ENCODE measurements around the gene MSH3.
"Not testable (repeated sequence)": the region's sequence is repeated elsewhere in the genome, so short reads cannot be mapped to it uniquely, and the experiment has no call there.

Gene MSH3

DNA sequence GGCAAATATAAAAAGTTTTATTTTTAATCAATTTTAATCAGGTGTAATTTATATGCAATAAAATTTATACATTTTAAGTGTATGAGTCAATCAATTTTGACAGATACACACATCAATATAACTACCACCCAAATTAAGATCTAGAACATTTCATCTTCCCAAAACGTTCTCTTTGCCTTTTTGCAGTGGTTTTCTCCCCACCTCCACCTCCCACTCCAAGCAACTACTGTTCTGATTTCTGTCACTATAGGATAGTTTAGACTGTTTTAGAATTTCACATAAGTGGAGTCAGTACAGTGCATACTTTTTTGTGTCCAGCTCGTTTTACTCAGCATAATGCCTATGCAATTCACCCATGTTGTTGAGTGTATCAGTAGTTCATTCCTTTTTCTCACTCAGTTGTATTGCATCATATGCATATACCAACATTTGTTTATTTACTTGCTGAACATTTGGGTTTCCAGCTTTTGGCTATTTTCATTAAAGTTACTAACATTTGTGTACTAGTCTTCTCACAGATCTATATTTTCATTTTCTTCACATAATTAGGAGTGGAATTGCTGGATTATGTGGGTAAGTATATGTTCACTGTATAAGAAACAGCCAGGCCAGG, 52.5 kb downstream of the MSH3 start:
- DNase-seq (ENCODE audit: low read depth) = no peak

DNA sequence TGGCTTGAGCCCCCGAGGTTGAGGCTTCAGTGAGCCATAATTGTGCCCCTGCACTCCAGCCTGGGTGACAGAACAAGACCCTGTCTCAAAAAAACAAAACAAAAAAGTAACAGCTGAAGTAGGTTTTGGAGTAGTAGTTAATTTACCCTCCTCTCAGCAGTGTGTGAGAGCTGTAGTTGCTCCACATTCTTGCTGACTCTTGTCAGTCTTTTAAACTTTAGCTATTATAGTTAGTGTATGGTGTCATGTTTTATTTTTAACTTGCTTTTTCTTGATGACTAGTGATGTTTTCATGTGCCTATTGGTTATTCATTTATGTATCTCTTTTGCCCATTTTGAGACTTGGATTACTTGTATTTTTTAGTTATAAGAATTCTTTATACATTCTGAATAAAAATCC, 53.2 kb downstream of the MSH3 start:
- DNase-seq (ENCODE audit: low read depth) = no peak

DNA sequence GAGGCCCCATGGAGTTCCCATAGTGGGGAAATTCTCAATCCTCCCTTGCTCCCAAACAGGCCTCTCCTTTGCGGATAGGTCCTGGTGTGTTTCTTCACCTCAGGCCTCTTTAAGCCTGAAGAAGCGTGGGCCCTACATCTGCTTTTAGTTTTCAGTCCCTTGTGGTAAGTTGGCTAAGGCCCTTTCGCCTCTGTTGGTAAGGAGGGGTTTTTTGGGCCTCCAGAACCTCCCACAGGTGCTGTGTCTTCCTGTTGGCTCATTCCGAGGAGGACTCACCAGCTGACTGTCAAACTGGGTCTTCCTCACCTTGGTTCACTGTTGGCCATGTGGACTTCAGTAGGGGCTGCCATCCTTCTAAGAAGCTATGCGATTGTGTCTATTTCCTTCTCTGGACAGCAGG, 56.8 kb downstream of the MSH3 start:
- no peak for DNase-seq (ENCODE audit: low read depth)

DNA sequence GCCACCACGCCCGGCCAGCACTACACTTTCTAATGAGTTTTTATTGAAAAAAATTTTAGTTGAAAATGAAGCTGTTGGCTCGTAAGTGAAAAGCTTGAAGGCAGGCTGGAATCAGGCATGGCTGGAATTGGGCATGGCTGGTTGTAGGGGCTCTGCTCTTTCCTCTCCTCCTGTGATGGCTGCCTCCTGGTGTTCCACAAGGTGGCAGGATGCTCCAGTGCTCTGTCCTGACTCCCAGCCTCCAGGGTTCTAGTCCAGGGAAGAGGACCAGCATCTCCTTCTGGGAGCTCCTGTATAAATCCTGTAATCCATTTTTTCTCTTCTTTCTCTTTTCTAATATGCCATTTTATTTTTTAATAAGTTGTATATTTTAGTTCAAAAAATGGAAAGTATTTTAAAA, 57.5 kb downstream of the MSH3 start:
- no peak for DNase-seq (ENCODE audit: low read depth)

DNA sequence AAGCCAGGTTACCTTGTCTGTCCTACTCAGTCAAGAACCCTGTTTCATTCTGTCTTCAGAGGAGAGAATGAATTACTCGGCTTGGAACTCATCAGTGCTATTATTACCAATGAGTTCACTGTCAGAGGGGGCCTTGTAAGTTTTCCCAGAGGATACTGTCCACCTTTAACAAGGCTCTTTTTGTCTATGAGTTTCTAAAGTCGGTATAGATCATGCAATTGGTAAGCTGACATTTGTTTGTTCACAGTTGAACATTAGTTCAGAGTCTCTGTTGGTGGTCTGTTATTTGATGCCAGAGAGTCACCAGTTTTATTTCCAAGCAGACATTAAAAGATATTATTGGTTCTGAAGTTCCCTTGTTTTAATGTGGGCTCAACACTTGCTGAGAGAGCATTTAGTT, 58.5 kb downstream of the MSH3 start:
- DNase-seq (ENCODE audit: low read depth) = no peak

DNA sequence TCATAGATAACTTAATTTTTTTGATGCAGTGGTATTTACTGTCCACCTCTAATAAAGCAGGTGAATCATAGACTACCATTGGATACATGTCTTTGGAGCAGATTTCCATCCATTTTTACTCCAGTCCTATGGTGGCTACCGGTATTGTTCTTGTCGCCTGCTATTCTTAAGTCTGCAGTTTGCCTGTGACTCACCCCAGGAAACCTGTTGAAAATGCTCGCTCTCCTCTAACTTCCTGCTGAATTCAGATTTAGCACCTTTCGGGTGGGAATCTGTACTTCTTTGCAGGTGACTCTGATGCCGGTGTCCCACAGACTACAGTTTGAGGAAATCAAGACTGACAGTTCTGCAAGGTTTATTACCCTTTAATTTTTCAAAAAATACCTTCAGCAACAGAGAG, 59.2 kb downstream of the MSH3 start:
- no peak for DNase-seq (ENCODE audit: low read depth)

DNA sequence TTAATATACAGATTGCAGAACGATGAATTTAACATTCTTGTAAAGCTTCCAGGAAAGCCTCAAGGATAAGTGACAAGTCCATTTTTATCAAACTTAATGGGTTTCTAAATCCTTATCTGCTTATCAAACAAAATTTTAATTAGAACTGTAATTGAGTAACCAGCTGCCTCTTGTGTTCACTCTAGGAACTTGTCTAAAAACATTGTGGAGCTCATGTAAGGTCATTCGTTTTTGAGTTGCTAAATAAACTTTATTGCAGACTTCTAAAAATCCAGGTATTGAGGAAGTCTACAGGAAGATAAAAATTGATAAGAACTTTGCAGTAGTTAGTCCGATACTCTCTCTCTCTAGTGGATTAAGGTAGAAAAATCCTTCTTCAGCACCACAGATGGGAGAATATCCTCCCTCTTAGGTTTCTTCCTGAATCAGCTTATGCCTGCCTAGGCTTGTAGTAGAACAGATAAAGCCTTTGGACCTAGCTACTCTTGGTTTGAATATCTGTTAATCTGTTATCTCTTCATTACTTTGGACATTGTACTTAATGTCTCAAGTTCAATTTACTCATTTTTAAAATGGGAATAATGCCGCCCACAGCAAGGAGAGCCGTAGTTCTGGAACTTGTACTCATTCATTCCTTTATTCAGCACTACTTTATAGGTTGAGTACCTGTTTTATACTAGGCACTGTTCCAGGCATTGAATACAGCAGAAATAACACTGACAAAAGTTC, 60.3 kb downstream of the MSH3 start:
- DNase-seq (ENCODE audit: low read depth) = no peak

DNA sequence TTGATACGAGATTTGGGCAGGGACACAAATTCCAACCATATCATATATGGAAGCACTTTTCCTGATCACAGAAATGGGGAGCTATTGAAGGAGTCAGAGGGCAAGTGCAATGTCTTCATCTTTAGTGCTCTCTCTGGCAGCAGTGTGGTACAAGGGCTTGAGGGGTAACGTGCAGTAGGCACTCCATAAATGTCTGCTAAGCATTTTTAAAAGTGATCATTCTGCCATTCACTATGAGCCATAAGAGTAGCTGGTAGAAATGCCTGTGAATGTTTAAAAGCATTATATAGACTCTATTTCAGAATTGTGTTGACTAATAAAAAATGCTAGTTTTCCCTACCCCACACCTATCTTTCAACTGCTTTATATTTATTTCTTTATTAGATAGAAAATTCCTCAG, 61.4 kb downstream of the MSH3 start:
- no peak for DNase-seq (ENCODE audit: low read depth)

DNA sequence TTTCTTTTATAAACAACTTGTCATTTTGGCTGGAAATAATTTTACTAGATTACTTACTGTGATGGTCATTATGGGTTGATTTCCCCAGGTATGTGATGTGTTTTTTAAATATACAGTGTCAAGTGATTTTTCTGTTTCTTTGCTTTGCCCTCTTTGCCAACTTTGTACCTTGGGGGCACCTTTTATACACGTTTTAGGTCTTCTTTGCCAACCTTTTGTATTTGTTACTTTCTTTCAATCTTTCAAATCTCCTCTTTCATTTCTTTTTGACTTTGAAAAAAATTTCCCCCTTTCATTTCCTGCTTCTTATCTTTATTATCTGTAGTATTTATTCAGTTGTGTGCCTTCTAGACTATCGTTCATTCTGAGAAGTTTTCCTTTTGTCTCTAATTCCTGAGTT, 65.7 kb downstream of the MSH3 start:
- DNase-seq (ENCODE audit: low read depth) = no peak

DNA sequence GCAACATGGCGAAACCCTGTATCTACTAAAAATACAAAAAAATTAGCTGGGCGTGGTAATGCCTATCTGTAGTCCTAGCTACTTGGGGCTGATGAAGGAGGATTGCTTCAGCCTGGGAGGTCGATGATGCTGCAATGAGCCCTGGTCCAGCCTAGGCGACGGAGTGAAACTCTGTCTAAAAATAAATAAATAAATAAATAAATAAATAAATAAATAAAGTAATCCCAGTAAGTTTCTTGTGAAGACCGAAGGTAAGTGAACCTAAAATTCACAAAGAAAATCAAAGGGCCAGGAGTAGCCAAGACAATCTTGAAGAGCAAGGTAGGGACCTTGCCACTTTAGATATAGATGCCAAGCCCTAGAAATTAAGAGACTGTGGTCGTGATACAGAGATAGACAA, 68.5 kb downstream of the MSH3 start:
- no peak for DNase-seq (ENCODE audit: low read depth)

DNA sequence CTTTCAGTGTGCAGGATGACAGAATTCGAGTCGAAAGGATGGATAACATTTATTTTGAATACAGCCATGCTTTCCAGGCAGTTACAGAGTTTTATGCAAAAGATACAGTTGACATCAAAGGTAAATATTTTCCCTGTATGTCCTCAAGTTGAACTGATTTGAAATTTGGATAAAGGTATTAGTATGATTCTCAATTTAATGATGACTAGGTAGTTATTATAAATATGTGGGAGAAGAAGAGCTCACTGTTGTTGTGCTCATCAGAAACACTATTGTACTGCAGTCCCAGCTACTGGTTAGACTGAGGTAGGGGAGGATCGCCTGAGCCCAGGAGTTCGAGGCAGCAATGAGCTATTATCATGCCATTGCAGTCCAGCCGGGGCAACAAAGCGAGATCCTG, 71.0 kb downstream of the MSH3 start:
- no peak for DNase-seq (ENCODE audit: low read depth)

DNA sequence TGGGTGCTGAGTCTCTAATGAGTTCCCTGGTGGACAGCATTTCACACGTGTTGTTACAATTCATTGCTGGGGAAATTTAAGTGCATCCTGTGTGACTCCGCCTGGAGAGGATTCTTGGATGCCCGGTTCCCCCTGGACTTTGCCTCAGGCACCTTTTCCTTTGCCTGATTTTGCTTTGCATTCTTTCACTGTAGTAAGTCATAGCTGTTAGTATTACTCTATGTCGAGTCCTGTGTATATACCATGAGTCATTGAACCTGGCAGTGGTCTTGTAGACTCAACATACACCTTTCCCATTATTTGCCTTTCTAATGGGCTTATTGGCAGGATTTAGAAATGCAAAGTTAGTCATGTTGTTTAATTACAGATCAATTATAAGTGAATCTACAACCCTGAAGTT, 82.3 kb downstream of the MSH3 start:
- no peak for DNase-seq (ENCODE audit: low read depth)

DNA sequence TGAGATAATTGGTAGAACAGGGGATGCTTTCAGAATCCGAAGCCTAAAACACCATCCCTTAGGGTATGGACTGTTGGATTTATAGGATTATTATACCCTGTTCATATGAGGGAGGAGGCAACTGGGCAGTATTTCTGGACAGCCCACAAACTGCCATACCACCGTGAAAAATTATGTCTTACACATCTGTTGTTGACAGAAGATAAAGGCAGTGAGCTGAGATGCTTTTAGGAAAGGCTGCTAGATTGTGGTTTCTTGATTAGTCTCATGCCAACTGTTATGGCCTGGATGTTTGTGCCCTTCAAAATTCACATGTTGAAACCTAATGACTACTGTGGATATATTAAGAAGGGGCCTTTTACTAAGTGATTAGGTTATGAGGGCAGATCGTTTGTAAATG, 84.0 kb downstream of the MSH3 start:
- DNase-seq (ENCODE audit: low read depth) = no peak

DNA sequence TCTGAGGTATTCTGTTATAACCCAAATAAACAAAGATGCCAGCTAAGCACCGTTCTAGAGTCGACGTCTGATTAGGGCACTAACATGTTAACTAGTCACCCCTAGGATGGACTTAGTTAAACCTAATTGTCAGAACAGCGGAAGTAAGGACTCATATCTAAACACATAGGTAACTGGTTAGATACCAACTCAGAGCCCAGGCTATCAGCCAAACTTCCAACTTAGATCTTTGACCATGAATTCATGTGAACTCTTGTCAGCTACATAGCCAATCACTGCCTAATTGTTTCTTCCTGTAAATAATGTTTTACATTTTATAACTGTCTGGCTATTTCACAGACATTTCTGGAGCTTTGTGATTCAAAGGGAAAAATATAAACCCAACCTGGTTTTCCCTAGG, 84.6 kb downstream of the MSH3 start:
- DNase-seq (ENCODE audit: low read depth) = no peak

DNA sequence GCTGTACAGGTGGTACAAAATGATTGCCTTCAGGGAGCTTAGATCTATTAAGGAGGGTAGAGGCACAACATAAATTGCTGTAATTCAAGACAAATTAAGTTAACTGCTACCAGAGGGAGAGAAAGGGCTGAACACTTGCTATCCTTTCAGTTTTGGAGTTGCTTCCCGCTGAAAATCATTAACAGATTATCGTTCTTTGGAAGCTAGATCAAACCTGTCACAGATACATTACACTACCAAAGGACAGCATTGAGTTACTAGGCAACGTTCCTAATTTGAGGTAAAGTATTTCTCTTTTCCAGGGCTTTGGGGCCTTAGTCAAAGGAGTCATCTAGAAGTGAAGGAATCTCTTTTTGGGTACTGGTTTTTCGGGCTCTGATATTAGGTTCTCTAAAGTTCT, 85.0 kb downstream of the MSH3 start:
- no peak for DNase-seq (ENCODE audit: low read depth)

DNA sequence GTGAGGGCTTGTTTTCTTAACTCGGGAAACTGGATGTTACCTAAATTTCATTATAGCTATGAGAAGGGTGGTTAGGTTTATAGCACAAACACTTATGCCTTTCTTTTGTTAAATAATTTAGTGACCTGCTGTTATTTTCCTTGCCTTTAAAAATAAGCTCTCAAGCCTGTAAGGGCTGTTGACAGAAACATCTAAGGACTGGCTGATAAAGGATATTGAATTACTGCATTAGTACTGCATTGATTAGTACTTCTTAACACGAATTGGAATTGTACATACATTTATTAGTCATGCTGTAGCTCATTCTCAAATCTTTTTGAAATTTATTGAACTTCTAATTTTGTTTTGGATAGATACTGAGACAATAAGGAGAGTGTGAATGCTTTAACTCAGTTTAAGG, 85.4 kb downstream of the MSH3 start:
- DNase-seq (ENCODE audit: low read depth) = no peak

DNA sequence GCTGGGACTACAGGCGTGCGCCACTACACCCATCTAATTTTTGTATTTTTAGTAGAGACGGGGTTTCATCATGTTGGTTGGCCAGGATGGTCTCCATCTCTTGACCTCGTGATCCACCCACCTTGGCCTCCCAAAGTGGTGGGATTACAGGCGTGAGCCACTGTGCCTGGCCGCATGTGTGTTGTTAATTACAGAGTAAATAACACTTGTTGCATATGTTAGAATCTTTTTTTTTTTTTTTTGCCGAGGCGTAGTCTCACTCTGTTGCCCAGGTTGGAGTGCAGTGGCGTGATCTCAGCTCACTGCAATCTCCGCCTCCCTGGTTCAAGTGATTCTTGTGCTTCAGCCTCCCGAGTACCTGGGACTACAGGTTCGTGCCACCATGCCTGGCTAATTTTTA, 86.0 kb downstream of the MSH3 start:
- not testable (repeated sequence) for DNase-seq (ENCODE audit: low read depth)

DNA sequence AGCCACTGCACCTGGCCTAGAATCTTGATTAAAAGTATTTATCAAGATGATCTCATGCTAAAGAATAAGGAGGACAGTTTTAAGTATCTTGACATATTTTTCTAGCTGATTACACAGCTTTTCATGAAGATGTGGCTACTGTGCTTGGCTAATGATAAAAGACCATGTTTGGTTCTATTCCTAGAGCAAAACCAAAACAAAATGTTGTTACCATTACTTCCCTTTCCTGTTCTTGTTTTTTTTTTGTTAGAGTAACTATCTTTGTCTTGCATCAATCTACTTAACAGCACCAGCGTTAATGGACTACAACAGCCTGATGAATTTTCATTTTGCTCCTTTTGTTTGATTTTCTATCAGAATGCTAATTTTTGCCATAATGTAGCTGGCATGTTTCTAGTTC, 86.5 kb downstream of the MSH3 start:
- no peak for DNase-seq (ENCODE audit: low read depth)

DNA sequence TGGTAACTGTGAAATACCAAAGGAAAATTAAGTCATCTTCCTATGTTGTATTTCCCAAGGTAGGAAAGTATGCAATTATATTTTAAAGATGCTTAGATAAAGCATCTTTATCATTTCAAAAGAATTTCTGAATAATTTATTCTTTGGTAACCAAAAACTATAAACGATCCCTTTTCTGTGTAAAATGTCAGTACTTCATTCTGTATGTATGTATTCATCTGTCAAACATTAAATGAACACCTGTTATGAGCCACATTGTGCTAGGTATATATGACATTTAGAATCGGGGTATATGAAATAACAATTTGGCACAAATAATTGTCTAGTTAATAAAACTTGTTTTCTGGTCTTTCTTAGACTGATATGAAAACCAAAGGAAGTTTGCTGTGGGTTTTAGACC, 89.7 kb downstream of the MSH3 start:
- DNase-seq (ENCODE audit: low read depth) = no peak

DNA sequence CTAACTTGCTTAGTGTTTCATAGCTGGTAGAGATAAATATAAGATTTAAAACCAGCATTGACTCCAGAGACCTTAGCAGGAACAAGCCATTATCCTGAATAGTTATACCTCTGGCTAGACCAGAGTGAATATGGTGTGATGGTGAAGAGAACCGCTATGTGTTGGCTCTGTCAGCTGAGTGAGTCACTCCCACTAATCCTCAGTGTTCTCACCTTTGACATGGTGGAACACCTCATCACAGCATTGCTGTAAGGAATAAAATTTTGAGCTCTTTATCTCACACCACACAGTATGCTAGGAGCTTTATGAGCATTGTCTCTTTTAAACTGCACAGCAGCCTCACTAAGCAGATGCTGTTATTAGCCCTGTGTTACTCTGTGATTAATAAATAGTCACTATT, 91.0 kb downstream of the MSH3 start:
- no peak for DNase-seq (ENCODE audit: low read depth)

DNA sequence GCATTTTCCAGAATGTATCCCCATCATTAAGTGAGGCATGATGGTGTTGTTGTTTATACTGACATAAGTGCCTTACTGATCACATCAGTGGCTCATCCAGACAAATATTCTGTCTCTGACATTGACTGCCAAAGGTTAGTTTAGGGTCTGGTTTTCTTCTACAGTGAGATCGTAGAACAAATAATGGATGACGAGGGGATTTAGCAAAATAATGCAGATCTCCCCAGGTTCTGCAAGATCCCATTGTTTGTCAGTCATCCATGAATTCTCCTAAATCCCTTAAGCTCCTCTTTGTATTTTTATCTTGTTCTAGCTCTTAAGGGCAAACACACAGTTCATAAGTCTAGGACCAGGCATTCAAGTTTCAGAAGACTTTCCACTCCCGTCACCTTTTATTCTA, 93.5 kb downstream of the MSH3 start:
- no peak for DNase-seq (ENCODE audit: low read depth)

DNA sequence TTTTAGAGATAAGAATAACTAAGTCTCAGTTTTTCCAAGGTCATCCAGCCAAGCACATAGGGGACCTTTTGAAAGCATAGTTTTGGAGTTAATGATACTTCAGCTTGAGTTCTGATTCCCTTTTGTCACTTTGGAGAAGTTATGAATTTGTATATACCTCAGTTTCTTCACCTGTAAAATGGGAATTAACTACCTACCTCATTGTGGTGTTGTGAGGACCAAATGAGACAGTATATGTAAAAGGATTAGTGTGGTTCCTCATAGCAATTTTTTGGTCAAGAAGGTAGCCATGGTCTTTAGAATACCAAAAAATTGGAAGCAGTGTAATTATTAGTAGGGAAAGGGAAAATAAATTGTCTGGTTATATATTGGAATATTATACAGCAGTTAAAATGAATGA, 98.0 kb downstream of the MSH3 start:
- DNase-seq (ENCODE audit: low read depth) = no peak

DNA sequence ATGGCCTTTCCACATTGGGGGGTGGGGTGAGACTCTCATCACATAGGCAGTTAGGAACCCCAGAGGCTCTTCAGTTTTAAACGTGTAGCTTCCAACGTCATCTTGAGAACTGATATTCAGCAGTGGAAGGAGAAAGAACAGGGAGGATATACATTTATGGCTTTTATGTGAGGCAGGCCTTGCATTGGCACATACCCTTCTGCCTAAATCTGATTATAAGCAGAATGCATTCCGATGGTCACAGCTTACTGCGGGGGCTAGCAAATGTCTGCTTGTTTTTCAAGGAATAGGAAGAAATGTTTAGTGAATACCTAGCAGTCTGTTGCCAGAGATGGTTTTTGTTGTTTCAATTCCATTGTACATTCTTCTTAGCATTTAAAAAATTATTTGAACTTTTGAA, 99.3 kb downstream of the MSH3 start:
- DNase-seq (ENCODE audit: low read depth) = no peak

DNA sequence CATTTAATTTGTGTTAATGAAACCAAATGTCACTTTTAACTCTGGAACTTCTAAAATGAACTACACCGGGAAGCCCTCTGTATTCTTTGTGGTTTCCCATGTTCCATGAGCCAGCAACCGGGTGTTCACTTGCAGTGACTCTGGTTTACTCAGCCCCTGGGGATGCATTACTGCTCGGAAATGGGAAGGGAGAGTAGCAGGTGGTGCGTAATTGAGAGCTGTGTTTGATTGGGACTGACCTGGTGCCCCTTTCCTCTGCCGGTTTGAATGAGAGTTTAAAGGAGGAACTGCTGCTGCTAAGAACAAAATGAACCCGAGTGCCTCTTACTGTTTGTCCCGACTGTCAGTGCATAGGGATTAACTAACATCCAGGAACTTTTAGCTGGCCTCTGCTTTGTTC, 100.4 kb downstream of the MSH3 start:
- DNase-seq (ENCODE audit: low read depth) = no peak
